Dendritic cell treated with granulocyte-macrophage colony-stimulating factor and Interleukin-4, amounts not matched to agents 40 ng/mL and 50 ng/mL, for 4 days (primary cell): ENCODE measurements around the gene MIAT.
"Not testable (repeated sequence)": the region's sequence is repeated elsewhere in the genome, so short reads cannot be mapped to it uniquely, and the experiment has no call there.

Experiments used
- H3K27ac Mint-ChIP-seq: one replicate; pipeline ENCODE4 v1.8.0; 2022; ENCODE audit warnings: mild to moderate bottlenecking, mixed read lengths
- H3K27me3 Mint-ChIP-seq: one replicate; pipeline ENCODE4 v1.8.0; 2022; ENCODE audit warnings: mild to moderate bottlenecking, mixed read lengths
- H3K36me3 Mint-ChIP-seq: one replicate; pipeline ENCODE4 v1.8.0; 2022; ENCODE audit warnings: low read depth, mixed read lengths
- H3K4me1 Mint-ChIP-seq: one replicate; pipeline ENCODE4 v1.8.0; 2022; ENCODE audit warnings: low read depth, mixed read lengths
- H3K4me3 Mint-ChIP-seq: one replicate; pipeline ENCODE4 v1.8.0; 2022; ENCODE audit warnings: mild to moderate bottlenecking, moderate library complexity, mixed read lengths
- H3K9me3 Mint-ChIP-seq: one replicate; pipeline ENCODE4 v1.8.0; 2022; ENCODE audit warnings: mixed read lengths
- intact Hi-C: fragments of 100-400 bp; cut with micrococcal nuclease; formaldehyde crosslinking; loops from one replicate; pipeline ENCODE4 v1.15.0; 2022

Gene MIAT

DNA sequence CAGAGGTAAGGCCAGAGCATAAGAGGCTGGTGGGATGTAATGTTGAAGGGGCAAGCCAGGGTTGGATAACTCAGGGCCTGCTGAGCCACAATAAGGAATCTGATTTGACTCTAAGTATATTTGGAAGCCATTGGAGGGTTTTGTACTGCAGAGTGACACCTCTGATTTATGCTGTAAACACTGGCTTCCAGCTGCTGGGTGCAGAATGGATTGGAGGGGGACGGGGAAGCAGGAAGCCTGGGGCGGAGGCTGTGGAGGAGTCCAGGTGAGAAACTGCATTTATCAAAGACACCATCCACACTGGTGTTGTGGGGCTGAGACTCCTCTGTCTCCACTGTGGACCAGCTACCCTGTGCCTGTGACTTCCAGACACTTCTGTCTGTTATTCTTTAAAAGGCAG, 26.8 kb downstream of the MIAT start:
- Mint-ChIP-seq H3K4me3 (no peak overlapping the region), H3K36me3 (peaks cover 62% of the 10 kb centered on the region), H3K27me3 (no peaks in the 10 kb centered on the region), H3K9me3 (peaks cover 8% of the 10 kb centered on the region), H3K4me1 (peaks cover 7% of the 10 kb centered on the region), H3K27ac (no peak overlapping the region)
- intact Hi-C loops, result no loop called here

DNA sequence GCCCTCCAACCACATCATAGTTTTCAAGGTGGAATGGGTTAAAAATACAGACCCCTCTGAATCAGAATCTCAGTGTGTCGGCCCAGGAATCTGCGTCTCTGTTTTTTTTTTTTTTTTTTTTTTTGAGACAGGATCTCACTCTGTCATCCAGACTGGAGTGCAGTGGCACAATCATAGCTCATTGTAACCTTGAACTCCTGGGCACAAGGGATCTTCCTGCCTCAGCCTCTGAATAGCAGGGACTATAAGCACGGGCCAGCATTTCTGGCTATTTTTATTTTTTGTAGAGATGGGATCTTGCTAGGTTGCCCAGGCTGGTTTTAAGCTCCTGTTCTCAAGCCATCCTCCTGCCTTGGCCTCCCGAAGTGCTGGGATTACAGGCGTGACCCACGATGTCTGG, 28.2 kb downstream of the MIAT start:
- H3K36me3 Mint-ChIP-seq, result peaks cover 66% of the 10 kb centered on the region

DNA sequence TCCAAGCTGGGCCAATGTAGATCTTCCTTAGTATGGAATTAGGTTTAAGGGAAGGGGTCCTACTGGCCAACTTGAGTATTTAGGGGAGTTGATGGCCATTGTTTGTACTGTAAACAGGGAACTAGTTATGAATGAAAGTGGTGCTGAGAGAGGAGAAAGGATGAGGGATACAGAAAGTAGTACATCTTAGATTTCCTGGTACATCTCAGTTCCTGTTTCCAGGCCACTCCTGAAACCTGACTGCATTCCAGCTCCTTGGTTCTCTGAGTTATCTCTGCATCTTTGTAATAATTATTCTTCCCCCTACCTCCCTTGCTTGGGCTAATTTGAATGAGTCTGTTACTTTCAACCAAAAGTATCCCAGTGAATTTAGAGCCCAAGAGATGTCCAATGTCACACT, 30.1 kb downstream of the MIAT start:
- intact Hi-C loops, result no loop called here
- no peak overlapping the region for H3K4me3 Mint-ChIP-seq
- H3K27me3 Mint-ChIP-seq, result no peaks in the 10 kb centered on the region
- H3K9me3 Mint-ChIP-seq, result no peaks in the 10 kb centered on the region
- no peak overlapping the region for H3K27ac Mint-ChIP-seq
- peaks cover 7% of the 10 kb centered on the region for H3K4me1 Mint-ChIP-seq
- peaks cover 58% of the 10 kb centered on the region for H3K36me3 Mint-ChIP-seq

More for the DNA sequence above, 28.2 kb downstream of the MIAT start:
- intact Hi-C loops, result no loop called here
- H3K4me3 Mint-ChIP-seq, result no peak overlapping the region
- H3K27me3 Mint-ChIP-seq, result no peaks in the 10 kb centered on the region
- H3K9me3 Mint-ChIP-seq, result peaks cover 8% of the 10 kb centered on the region
- no peak overlapping the region for H3K27ac Mint-ChIP-seq
- H3K4me1 Mint-ChIP-seq, result peaks cover 7% of the 10 kb centered on the region

DNA sequence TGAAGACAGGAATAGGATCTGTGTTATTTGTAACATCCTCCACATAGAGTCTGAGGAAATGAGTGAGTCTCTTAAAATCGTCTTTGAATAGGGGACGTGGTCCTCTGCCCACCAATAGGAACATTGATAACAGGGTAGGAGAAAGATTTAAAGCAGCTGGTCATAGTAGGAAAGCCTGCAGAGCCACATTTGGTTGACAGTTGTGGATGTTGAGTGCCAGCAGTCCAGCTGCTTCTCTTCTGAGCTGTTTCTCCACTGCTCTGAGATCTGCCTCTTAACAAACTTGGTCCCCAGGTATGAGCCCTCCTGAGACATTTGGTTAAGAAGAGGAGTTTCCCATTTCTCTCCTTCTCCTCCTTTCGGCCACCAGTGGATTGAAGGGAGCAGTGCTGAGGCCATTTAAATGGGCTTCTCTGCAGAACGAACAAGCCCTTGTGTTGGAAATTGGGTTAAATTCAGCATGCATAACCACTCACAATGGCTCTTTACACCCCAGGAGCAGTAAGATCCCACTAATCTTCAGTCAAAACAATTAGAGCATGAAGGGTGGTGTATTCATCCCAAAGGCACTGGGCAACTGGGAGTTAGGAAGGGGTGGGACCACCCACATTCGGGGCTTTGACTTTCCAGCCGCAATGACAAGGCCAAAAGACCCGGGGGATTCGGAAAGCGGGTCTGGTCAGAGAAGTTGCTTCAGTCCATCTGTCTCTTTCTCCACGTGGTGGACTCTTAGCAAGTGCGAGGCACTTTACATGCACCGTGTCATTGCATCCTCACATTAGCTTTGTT, 32.3 kb downstream of the MIAT start:
- H3K9me3 Mint-ChIP-seq, result peaks cover 8% of the 10 kb centered on the region
- H3K27ac Mint-ChIP-seq, result no peak overlapping the region
- H3K4me3 Mint-ChIP-seq, result no peak overlapping the region
- H3K27me3 Mint-ChIP-seq, result no peaks in the 10 kb centered on the region
- intact Hi-C loops, result no loop called here
- peaks cover 7% of the 10 kb centered on the region for H3K4me1 Mint-ChIP-seq
- peaks cover 57% of the 10 kb centered on the region for H3K36me3 Mint-ChIP-seq

DNA sequence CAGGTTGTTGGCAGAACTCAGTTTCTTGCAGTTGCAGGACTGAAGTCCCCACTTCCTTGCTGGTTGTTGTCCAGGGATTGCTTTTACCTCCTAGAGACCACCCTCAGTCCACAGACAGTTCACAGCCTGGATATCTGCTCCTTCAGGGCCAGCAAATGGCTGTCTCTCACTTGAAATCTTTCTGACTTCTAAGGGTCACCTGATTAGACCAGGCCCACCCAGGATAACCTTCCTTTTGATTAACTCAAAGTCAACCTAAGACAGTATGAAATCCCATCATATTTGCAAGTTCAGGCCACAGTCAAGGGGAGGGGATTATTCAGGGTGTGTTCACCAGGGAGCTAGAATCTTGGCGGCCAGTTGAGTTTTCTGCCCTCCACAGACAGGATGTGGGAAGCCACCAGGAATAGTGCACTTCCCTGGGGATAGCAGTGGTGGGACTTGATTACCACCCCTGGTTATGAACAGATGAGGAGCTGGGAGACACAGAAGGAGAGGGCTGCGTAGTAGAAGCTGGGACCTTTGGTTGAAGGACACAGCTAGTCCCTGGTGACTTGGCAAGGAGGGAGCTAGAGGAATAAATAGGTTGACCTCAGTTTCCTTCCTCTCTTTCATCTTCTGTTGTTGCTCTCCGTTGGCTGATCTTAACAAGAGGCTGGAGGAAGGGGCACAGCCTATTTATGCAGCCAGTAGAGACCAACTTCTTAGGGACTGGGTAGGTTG, 33.4 kb downstream of the MIAT start:
- intact Hi-C loops, result no loop called here
- peaks cover 8% of the 10 kb centered on the region for H3K9me3 Mint-ChIP-seq
- no peak overlapping the region for H3K27ac Mint-ChIP-seq
- peaks cover 7% of the 10 kb centered on the region for H3K4me1 Mint-ChIP-seq
- H3K27me3 Mint-ChIP-seq, result no peaks in the 10 kb centered on the region
- H3K36me3 Mint-ChIP-seq, result peaks cover 62% of the 10 kb centered on the region
- H3K4me3 Mint-ChIP-seq, result no peak overlapping the region

DNA sequence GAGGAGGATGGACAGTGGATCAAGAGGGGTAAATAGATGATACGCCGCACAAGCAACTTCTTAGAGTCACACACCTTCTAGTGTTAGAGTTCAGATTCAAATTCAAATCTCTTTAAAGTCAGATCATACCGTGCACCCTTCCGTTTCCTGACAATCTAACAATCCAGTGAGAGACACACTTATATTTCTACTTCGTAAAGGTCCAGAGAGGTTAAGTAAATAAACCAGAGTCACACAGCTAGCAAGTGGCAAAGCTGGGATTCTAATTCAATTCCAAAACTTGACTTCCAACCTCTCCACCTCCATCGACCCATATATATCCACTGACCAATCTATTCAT, 34.0 kb downstream of the MIAT start:
- H3K4me3 Mint-ChIP-seq, result no peak overlapping the region
- no peaks in the 10 kb centered on the region for H3K27me3 Mint-ChIP-seq
- intact Hi-C loops, result no loop called here
- no peak overlapping the region for H3K27ac Mint-ChIP-seq
- H3K36me3 Mint-ChIP-seq, result peaks cover 65% of the 10 kb centered on the region
- peaks cover 7% of the 10 kb centered on the region for H3K4me1 Mint-ChIP-seq
- peaks cover 8% of the 10 kb centered on the region for H3K9me3 Mint-ChIP-seq

DNA sequence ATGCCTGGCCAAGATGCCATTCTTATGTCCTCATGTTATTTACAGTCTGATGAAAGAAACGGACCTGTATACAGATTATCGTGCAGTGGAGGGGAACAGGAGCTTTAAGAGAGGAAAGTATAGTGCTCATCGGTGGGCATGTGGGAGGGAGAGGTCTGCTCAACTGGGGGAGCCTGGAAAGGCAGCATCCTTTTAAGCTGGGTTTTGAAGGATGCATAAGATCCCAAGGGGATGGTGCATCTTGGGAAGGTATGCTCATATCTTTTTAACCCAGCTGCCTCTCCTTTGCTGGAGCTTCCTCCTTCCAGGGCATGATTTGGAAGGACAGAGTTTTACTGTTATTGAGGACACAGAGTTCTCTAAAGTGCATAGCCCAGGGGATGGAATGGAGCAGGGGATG, 34.8 kb downstream of the MIAT start:
- H3K9me3 Mint-ChIP-seq, result peaks cover 8% of the 10 kb centered on the region
- peaks cover 71% of the 10 kb centered on the region for H3K36me3 Mint-ChIP-seq
- H3K4me1 Mint-ChIP-seq, result peaks cover 4% of the 10 kb centered on the region
- intact Hi-C loops, result no loop called here
- H3K27ac Mint-ChIP-seq, result no peak overlapping the region
- H3K27me3 Mint-ChIP-seq, result no peaks in the 10 kb centered on the region
- no peak overlapping the region for H3K4me3 Mint-ChIP-seq

DNA sequence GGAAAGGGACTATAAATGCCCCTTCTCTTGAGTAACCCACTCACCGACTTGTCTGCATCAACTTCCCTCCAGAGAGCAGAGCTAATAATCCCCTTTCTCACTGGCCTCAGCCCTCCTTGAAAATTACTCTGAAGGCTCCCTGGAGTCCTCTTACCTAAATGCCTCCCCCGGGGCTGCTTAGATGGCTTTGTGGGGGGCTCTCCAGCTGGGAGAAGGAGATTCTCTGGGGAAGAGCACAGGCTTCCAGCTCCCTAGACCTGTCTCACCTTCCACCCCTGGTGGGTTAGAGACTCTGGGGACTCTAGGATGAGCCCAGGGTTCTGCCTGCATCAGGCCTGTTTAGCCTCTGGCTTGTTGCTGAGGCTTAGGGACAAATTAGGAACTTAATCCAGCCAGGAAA, 39.8 kb downstream of the MIAT start:
- Mint-ChIP-seq H3K4me1 (no peaks in the 10 kb centered on the region), H3K36me3 (peaks cover 73% of the 10 kb centered on the region), H3K27me3 (no peaks in the 10 kb centered on the region), H3K4me3 (no peak overlapping the region), H3K9me3 (peaks cover 8% of the 10 kb centered on the region), H3K27ac (no peak overlapping the region)
- intact Hi-C loops, result no loop called here

DNA sequence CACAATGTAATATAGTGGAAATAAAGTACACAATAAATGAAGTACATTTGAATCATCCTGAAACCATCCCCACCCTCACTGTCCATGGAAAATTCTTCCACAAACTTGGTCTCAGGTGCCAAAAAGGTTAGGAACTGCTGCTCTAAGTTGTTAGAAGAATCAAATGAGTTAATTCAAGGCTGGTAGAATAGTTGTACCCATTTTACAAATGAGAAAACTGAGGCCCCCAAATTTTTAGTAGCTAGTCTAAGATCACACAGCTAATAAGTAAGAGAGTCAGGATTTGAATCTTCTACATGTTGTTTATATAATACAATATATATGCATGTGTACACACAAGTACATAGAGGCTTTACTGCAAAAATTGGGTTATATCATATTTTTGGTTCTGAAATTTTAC, 43.1 kb downstream of the MIAT start:
- no peak overlapping the region for H3K27ac Mint-ChIP-seq
- H3K36me3 Mint-ChIP-seq, result peaks cover 51% of the 10 kb centered on the region
- H3K4me3 Mint-ChIP-seq, result no peak overlapping the region
- no peaks in the 10 kb centered on the region for H3K4me1 Mint-ChIP-seq
- H3K27me3 Mint-ChIP-seq, result no peaks in the 10 kb centered on the region
- no peaks in the 10 kb centered on the region for H3K9me3 Mint-ChIP-seq
- intact Hi-C loops, result no loop called here

DNA sequence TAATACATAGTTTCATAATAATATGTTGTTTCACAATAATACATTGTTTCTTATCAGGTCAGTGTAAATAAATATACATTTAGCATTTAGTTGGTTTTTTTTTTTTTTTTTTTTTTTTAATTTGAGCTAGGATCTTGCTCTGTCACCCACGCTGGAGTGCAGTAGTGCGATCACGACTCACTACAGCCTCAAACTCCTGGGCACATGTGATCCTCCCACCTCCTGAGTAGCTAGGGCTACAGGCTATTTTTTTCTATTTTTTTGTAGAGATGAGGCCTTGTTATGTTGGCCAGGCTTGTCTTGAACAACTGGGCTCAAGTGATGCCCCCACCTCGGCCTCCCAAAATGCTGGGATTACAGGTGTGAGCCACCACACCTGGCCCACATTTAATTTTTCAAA, 43.5 kb downstream of the MIAT start:
- intact Hi-C loops, result no loop called here

DNA sequence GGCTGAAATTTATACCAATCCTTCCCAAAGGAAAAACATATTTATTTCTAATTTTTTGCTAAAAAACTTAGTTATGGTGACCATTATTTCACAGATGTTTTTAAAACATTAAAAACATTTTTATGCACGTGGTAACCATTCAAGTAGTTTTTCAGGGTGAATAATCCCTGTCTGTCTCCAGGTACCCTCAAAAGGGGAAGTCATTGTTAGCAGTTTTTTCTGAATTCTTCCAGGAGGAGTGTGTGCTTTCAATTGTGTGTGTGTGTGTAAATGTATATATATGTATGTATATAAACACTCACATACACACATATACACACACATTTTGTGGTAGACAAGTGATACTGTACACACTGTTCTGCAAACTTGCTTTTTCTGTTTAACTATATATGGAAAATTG, 43.9 kb downstream of the MIAT start:
- Mint-ChIP-seq H3K27ac (no peak overlapping the region), H3K27me3 (no peaks in the 10 kb centered on the region), H3K4me3 (no peak overlapping the region), H3K36me3 (peaks cover 46% of the 10 kb centered on the region), H3K9me3 (no peaks in the 10 kb centered on the region), H3K4me1 (no peaks in the 10 kb centered on the region)
- intact Hi-C loops, result no loop called here

More for the DNA sequence above, 43.5 kb downstream of the MIAT start:
- Mint-ChIP-seq H3K36me3 (peaks cover 47% of the 10 kb centered on the region), H3K27me3 (no peaks in the 10 kb centered on the region), H3K4me1 (no peaks in the 10 kb centered on the region), H3K9me3 (no peaks in the 10 kb centered on the region), H3K27ac (no peak overlapping the region), H3K4me3 (no peak overlapping the region)

DNA sequence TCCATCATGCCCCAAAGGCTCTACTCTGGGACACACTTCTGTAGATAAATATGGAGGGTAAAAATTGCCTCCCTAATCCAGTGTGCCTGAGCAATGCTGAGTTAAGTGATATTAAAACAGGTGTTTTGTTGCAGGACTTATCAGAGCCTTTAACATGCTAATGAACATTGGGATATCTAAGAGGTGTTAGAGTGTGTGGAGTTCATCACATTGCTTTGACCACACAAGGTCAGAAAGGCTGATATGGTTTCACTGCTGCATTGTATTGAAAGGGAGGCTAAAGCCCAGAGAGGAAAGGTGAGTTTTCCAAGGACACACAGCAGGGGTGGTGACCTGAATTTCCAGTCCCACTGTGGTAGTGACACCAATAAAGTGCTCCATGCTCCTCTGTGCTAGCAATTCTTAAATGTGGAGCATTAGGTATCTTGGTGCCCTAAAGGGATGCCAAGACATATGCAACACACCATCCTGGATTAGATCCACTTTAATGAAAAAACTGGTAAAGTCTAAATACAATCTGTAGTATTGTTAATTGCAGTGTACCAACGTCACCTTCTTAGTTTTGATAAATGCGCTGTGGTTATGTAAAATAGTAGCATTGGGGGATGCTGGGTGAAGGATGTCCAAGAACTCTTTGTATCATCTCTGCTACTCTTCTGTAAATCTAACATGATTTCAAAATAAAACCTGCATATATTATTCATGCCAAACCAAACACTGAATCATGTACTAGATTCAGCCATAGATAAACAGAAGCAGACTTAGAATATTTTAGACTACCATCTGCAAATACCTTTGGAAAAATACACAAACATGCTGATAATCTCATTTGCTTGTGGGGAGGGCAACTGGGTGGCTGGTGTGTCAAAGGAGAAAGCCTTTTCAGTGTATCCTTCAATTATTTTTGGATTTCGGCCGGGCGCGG, 45.8 kb downstream of the MIAT start:
- intact Hi-C loops, result no loop called here
- Mint-ChIP-seq H3K9me3 (peaks cover 9% of the 10 kb centered on the region), H3K4me1 (peaks cover 5% of the 10 kb centered on the region), H3K27me3 (no peaks in the 10 kb centered on the region), H3K36me3 (peaks cover 49% of the 10 kb centered on the region), H3K4me3 (no peak overlapping the region), H3K27ac (no peak overlapping the region)

DNA sequence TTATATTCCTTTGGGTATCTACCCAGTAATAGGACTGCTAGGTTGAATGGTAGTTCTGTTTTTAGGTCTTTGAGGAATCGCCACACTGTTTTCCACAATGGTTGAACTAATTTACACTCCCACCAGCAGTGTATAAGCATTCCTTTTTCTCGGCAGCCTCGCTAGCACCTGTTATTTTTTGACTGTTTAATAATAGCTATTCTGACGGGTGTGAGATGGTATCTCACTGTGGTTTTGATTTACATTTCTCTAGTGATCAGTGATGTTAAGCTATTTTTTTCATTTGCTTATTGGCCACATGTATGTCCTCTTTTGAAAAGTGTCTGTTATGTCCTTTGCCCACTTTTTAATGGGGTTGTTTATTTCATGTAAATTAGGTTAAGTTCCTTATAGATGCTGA, 48.0 kb downstream of the MIAT start:
- H3K4me3 Mint-ChIP-seq, H3K9me3 Mint-ChIP-seq, H3K27me3 Mint-ChIP-seq, intact Hi-C loops, H3K27ac Mint-ChIP-seq, H3K4me1 Mint-ChIP-seq: not testable (repeated sequence)
- H3K36me3 Mint-ChIP-seq, result peaks cover 45% of the 10 kb centered on the region

DNA sequence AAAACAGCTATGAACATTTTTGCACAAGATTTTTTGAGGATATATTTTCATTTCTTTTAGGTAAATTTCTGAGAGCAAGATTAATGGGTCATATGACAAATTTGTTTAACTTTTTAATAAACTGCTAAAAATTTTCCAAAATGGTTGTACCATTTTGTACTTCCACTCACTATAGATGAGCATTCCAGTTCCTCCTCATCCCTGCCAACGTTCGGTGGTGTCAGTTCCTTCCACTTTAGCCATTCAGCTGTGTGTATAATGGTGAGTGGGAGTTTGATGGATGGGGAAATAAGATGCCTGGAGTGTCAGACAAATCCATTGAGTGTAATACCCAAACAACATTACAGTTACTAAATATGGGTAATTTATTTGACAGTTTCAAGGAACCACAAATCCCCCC, 49.7 kb downstream of the MIAT start:
- Mint-ChIP-seq H3K27me3 (no peaks in the 10 kb centered on the region), H3K27ac (no peak overlapping the region), H3K4me1 (peaks cover 20% of the 10 kb centered on the region), H3K9me3 (peaks cover 9% of the 10 kb centered on the region), H3K4me3 (no peak overlapping the region), H3K36me3 (peaks cover 51% of the 10 kb centered on the region)
- intact Hi-C loops, result no loop called here
